Measurements from ENCODE around the gene PRCP.

PRCP gene

GRCh38 chr11:82871646-82872045 is 28.6 kb downstream of the PRCP start:
- no peaks in the 10 kb centered on the region; the same call in 1 of the 2 replicates for H3K9me3 ChIP-seq (ENCODE audit: insufficient read depth, low read length)
- no peak for DNase-seq (ENCODE audit: low read depth, low spot score)
- TF ChIP-seq SUZ12 (IDR thresholded peaks at IDR 0.05; ENCODE audit: extremely low read depth, insufficient read depth, insufficient read length): no peak
- TF ChIP-seq ZNF274 (IDR thresholded peaks at IDR 0.05; ENCODE audit: low read depth, low read length): no peak
- TF ChIP-seq YY1 (IDR thresholded peaks at IDR 0.05; ENCODE audit: insufficient read depth, insufficient read length): no peak
- no peak overlapping the region for H3K9ac ChIP-seq (ENCODE audit: insufficient read length, low read depth)
- H3K4me3 ChIP-seq (ENCODE audit: insufficient read length, low read depth): no peak overlapping the region
- H3K4me1 ChIP-seq (ENCODE audit: insufficient read depth, insufficient read length): no peaks in the 10 kb centered on the region
- no peaks in the 10 kb centered on the region for H3K36me3 ChIP-seq (ENCODE audit: insufficient read depth, insufficient read length, low read length)
- H3K27me3 ChIP-seq (ENCODE audit: insufficient read depth, insufficient read length): no peaks in the 10 kb centered on the region

- TF ChIP-seq YY1 (IDR thresholded peaks at IDR 0.05; ENCODE audit: insufficient read depth, insufficient read length) (no peak), SUZ12 (IDR thresholded peaks at IDR 0.05; ENCODE audit: extremely low read depth, insufficient read depth, insufficient read length) (no peak), ZNF274 (IDR thresholded peaks at IDR 0.05; ENCODE audit: low read depth, low read length) (no peak)
- DNase-seq (ENCODE audit: low read depth, low spot score): no peak
- H3K9me3 ChIP-seq (ENCODE audit: insufficient read depth, low read length): no peaks in the 10 kb centered on the region
Measured at GRCh38 chr11:82869657-82870056, 30.6 kb downstream of the PRCP start.

GRCh38 chr11:82867495-82868082 is 32.6 kb downstream of the PRCP start:
- Histone ChIP-seq H3K4me1 (ENCODE audit: insufficient read depth, insufficient read length) (no peaks in the 10 kb centered on the region), H3K9me3 (ENCODE audit: insufficient read depth, low read length) (no peaks in the 10 kb centered on the region), H3K4me3 (ENCODE audit: insufficient read length, low read depth) (no peak overlapping the region), H3K9ac (ENCODE audit: insufficient read length, low read depth) (no peak overlapping the region), H3K27me3 (ENCODE audit: insufficient read depth, insufficient read length) (no peaks in the 10 kb centered on the region), H3K36me3 (ENCODE audit: insufficient read depth, insufficient read length, low read length) (no peaks in the 10 kb centered on the region)
- peak; percentile 79 for DNase-seq (ENCODE audit: low read depth, low spot score)
- TF ChIP-seq SUZ12 (IDR thresholded peaks at IDR 0.05; ENCODE audit: extremely low read depth, insufficient read depth, insufficient read length): no peak
- no peak for TF ChIP-seq YY1 (IDR thresholded peaks at IDR 0.05; ENCODE audit: insufficient read depth, insufficient read length)
- TF ChIP-seq ZNF274 (IDR thresholded peaks at IDR 0.05; ENCODE audit: low read depth, low read length): no peak

More at GRCh38 chr11:82869657-82870056, 30.6 kb downstream of the PRCP start:
- H3K4me1 ChIP-seq (ENCODE audit: insufficient read depth, insufficient read length): no peaks in the 10 kb centered on the region
- no peak overlapping the region for H3K4me3 ChIP-seq (ENCODE audit: insufficient read length, low read depth)
- H3K9ac ChIP-seq (ENCODE audit: insufficient read length, low read depth): no peak overlapping the region
- no peaks in the 10 kb centered on the region for H3K27me3 ChIP-seq (ENCODE audit: insufficient read depth, insufficient read length)
- no peaks in the 10 kb centered on the region for H3K36me3 ChIP-seq (ENCODE audit: insufficient read depth, insufficient read length, low read length)

GRCh38 chr11:82865841-82866240 is 34.4 kb downstream of the PRCP start:
- H3K4me3 ChIP-seq (ENCODE audit: insufficient read length, low read depth): no peak overlapping the region
- no peaks in the 10 kb centered on the region for H3K4me1 ChIP-seq (ENCODE audit: insufficient read depth, insufficient read length)
- no peaks in the 10 kb centered on the region for H3K27me3 ChIP-seq (ENCODE audit: insufficient read depth, insufficient read length)
- TF ChIP-seq ZNF274 (IDR thresholded peaks at IDR 0.05; ENCODE audit: low read depth, low read length): no peak
- TF ChIP-seq SUZ12 (IDR thresholded peaks at IDR 0.05; ENCODE audit: extremely low read depth, insufficient read depth, insufficient read length): no peak
- TF ChIP-seq YY1 (IDR thresholded peaks at IDR 0.05; ENCODE audit: insufficient read depth, insufficient read length): no peak
- no peaks in the 10 kb centered on the region for H3K9me3 ChIP-seq (ENCODE audit: insufficient read depth, low read length)
- DNase-seq (ENCODE audit: low read depth, low spot score): no peak
- H3K36me3 ChIP-seq (ENCODE audit: insufficient read depth, insufficient read length, low read length): no peaks in the 10 kb centered on the region
- H3K9ac ChIP-seq (ENCODE audit: insufficient read length, low read depth): no peak overlapping the region

- Histone ChIP-seq H3K27me3 (ENCODE audit: insufficient read depth, insufficient read length) (no peaks in the 10 kb centered on the region), H3K9ac (ENCODE audit: insufficient read length, low read depth) (no peak overlapping the region), H3K4me3 (ENCODE audit: insufficient read length, low read depth) (no peak overlapping the region), H3K9me3 (ENCODE audit: insufficient read depth, low read length) (no peaks in the 10 kb centered on the region), H3K36me3 (ENCODE audit: insufficient read depth, insufficient read length, low read length) (no peaks in the 10 kb centered on the region), H3K4me1 (ENCODE audit: insufficient read depth, insufficient read length) (no peaks in the 10 kb centered on the region)
- DNase-seq (ENCODE audit: low read depth, low spot score): peak; percentile 23
- TF ChIP-seq ZNF274 (IDR thresholded peaks at IDR 0.05; ENCODE audit: low read depth, low read length) (no peak), YY1 (IDR thresholded peaks at IDR 0.05; ENCODE audit: insufficient read depth, insufficient read length) (no peak), SUZ12 (IDR thresholded peaks at IDR 0.05; ENCODE audit: extremely low read depth, insufficient read depth, insufficient read length) (no peak)
Measured at GRCh38 chr11:82864268-82864667, 36.0 kb downstream of the PRCP start.

GRCh38 chr11:82863209-82863608 is 37.0 kb downstream of the PRCP start:
- Histone ChIP-seq H3K27me3 (ENCODE audit: insufficient read depth, insufficient read length) (no peaks in the 10 kb centered on the region), H3K9ac (ENCODE audit: insufficient read length, low read depth) (no peak overlapping the region), H3K4me1 (ENCODE audit: insufficient read depth, insufficient read length) (no peaks in the 10 kb centered on the region), H3K36me3 (ENCODE audit: insufficient read depth, insufficient read length, low read length) (no peaks in the 10 kb centered on the region), H3K4me3 (ENCODE audit: insufficient read length, low read depth) (no peak overlapping the region), H3K9me3 (ENCODE audit: insufficient read depth, low read length) (no peaks in the 10 kb centered on the region)
- DNase-seq (ENCODE audit: low read depth, low spot score): no peak
- TF ChIP-seq YY1 (IDR thresholded peaks at IDR 0.05; ENCODE audit: insufficient read depth, insufficient read length): no peak
- no peak for TF ChIP-seq ZNF274 (IDR thresholded peaks at IDR 0.05; ENCODE audit: low read depth, low read length)
- TF ChIP-seq SUZ12 (IDR thresholded peaks at IDR 0.05; ENCODE audit: extremely low read depth, insufficient read depth, insufficient read length): no peak

GRCh38 chr11:82862379-82862778 is 37.9 kb downstream of the PRCP start:
- TF ChIP-seq ZNF274 (IDR thresholded peaks at IDR 0.05; ENCODE audit: low read depth, low read length): no peak
- no peak for TF ChIP-seq YY1 (IDR thresholded peaks at IDR 0.05; ENCODE audit: insufficient read depth, insufficient read length)
- no peak for TF ChIP-seq SUZ12 (IDR thresholded peaks at IDR 0.05; ENCODE audit: extremely low read depth, insufficient read depth, insufficient read length)
- Histone ChIP-seq H3K27me3 (ENCODE audit: insufficient read depth, insufficient read length) (no peaks in the 10 kb centered on the region), H3K36me3 (ENCODE audit: insufficient read depth, insufficient read length, low read length) (no peaks in the 10 kb centered on the region), H3K9me3 (ENCODE audit: insufficient read depth, low read length) (no peaks in the 10 kb centered on the region), H3K9ac (ENCODE audit: insufficient read length, low read depth) (no peak overlapping the region), H3K4me1 (ENCODE audit: insufficient read depth, insufficient read length) (no peaks in the 10 kb centered on the region), H3K4me3 (ENCODE audit: insufficient read length, low read depth) (no peak overlapping the region)
- no peak for DNase-seq (ENCODE audit: low read depth, low spot score)

Measured in NT2/D1 (cell line).